Osteocyte (in vitro differentiated cells): ENCODE results near the gene DAAM1. TPM values are rescaled to one million over a fixed set of nuclear protein-coding genes. Genes with fewer than 3 reads are reported as not detected.

Experiments used
- DNase-seq: peaks from one replicate; pipeline ENCODE4 v3.0.0; 2021; ENCODE audit warnings: mixed read lengths; ENCODE audit not compliant: unreplicated experiment; ENCODE audit errors: extremely low spot score
- H3K27ac Mint-ChIP-seq: one replicate; pipeline ENCODE4 v1.8.0; 2021; ENCODE audit warnings: mild to moderate bottlenecking, mixed read lengths; ENCODE audit not compliant: unreplicated experiment
- H3K27me3 Mint-ChIP-seq: one replicate; pipeline ENCODE4 v1.8.0; 2021; ENCODE audit warnings: mixed read lengths; ENCODE audit not compliant: unreplicated experiment
- H3K36me3 Mint-ChIP-seq: one replicate; pipeline ENCODE4 v1.8.0; 2021; ENCODE audit warnings: mixed read lengths; ENCODE audit not compliant: unreplicated experiment
- H3K4me1 Mint-ChIP-seq: one replicate; pipeline ENCODE4 v1.8.0; 2021; ENCODE audit warnings: mixed read lengths; ENCODE audit not compliant: unreplicated experiment
- H3K4me3 Mint-ChIP-seq: one replicate; pipeline ENCODE4 v1.8.0; 2021; ENCODE audit warnings: mild to moderate bottlenecking, moderate library complexity, mixed read lengths; ENCODE audit not compliant: unreplicated experiment
- H3K9me3 Mint-ChIP-seq: one replicate; pipeline ENCODE4 v1.8.0; 2021; ENCODE audit warnings: mixed read lengths; ENCODE audit not compliant: unreplicated experiment
- total RNA-seq: library from RNA; stranded (reverse); gene quantifications from 2 replicates; pipeline ENCODE4 v1.2.1, GENCODE V29; 2021
- TF ChIP-seq, protein P1 (sequence below): fragments of 200-600 bp; sonication (generic); IDR thresholded peaks from 2 replicates; pipeline ENCODE4 v1.5.0; 2021; ENCODE audit warnings: antibody characterized with exemption, mild to moderate bottlenecking, moderate library complexity

DAAM1 gene
- total RNA-seq, 1 donor from 2014 or later, result 22.8 TPM

DNA sequence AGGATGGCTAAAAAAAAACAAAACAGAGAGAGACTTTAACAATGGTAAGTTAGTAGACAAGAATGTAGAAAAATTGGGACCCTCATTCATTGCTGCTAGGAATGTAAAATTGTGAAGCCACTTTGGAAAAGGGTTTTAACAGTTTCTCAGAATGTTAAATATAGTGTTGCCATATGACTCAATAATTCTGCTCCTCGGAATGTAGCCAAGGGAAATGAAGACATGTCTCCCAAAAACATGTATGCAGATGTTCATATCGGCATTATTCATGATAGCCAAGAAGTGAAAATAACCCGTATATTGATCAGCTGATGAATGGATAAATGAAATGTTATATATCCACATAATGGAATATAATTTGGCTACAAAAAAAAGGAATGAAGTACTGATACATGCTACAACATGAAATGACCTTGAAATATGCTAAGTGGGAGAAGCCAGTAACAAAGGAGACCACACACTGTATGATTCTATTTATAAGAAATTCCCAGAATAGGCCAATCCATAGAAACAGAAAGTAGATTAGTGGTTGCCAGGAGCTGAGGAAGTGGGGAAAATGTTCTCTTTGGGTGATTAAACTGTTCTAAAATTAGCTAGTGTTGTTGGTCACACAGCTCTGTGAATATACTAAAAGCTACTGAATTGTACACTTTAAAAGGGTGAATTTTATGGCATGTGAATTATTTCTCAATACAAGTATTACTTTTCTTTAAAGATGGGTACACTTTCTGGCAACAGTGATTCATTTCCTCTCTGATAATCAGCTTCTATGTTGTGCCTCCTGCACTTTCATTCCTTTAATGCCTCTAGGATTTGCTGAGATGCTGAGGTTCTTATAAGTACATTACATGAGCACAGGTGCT lies 132.5 kb downstream of the DAAM1 start:
- H3K27me3 Mint-ChIP-seq, result no peaks in the 10 kb centered on the region
- no peak for DNase-seq
- peak overlapping the region; percentile 83 for H3K27ac Mint-ChIP-seq
- peaks cover 6% of the 10 kb centered on the region for H3K36me3 Mint-ChIP-seq
- no peaks in the 10 kb centered on the region for H3K9me3 Mint-ChIP-seq
- H3K4me1 Mint-ChIP-seq, result peaks cover 17% of the 10 kb centered on the region
- H3K4me3 Mint-ChIP-seq, result no peak overlapping the region
- TF ChIP-seq, protein P1, sequence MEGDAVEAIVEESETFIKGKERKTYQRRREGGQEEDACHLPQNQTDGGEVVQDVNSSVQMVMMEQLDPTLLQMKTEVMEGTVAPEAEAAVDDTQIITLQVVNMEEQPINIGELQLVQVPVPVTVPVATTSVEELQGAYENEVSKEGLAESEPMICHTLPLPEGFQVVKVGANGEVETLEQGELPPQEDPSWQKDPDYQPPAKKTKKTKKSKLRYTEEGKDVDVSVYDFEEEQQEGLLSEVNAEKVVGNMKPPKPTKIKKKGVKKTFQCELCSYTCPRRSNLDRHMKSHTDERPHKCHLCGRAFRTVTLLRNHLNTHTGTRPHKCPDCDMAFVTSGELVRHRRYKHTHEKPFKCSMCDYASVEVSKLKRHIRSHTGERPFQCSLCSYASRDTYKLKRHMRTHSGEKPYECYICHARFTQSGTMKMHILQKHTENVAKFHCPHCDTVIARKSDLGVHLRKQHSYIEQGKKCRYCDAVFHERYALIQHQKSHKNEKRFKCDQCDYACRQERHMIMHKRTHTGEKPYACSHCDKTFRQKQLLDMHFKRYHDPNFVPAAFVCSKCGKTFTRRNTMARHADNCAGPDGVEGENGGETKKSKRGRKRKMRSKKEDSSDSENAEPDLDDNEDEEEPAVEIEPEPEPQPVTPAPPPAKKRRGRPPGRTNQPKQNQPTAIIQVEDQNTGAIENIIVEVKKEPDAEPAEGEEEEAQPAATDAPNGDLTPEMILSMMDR, result no peak

DNA sequence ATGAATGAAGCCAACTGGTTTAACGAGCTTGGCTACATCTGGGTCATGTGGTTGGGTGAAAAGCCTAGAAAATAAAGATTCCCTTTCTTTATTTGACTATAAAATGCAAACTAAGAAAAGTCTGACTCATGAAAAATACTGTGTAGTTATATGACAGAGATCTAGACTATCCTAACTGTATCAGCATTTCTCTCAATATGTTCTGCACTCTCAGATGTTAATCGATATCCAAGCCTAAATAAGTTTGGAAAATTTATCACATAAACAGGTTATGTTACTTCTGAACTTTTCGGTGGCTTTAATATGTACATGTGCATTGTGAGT lies 133.1 kb downstream of the DAAM1 start:
- TF ChIP-seq, protein P1, result no peak
- peaks cover 17% of the 10 kb centered on the region for H3K4me1 Mint-ChIP-seq
- H3K4me3 Mint-ChIP-seq, result no peak overlapping the region
- H3K27ac Mint-ChIP-seq, result peak overlapping the region; percentile 83
- H3K9me3 Mint-ChIP-seq, result no peaks in the 10 kb centered on the region
- peaks cover 10% of the 10 kb centered on the region for H3K36me3 Mint-ChIP-seq
- no peaks in the 10 kb centered on the region for H3K27me3 Mint-ChIP-seq
- no peak for DNase-seq

DNA sequence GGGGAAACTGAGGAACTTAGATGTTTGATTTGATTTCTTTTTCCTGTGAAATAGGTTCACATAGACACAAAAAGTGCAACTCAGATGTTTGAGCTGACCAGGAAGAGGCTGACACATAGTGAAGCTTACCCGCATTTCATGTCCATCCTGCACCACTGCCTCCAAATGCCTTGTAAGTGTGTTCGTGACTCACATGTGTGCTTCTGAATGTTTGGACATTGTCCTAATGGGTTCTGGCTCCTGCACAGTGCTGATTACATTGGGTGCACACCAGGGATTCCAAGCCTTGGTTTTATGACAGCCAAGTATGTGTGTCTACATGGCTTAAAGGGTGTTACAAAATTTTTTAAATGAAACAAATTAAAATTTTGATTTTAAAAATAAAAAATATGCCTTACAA lies 137.4 kb downstream of the DAAM1 start:
- Mint-ChIP-seq H3K36me3 (peaks cover 22% of the 10 kb centered on the region), H3K9me3 (no peaks in the 10 kb centered on the region), H3K27ac (no peak overlapping the region), H3K27me3 (no peaks in the 10 kb centered on the region), H3K4me1 (peaks cover 10% of the 10 kb centered on the region), H3K4me3 (no peak overlapping the region)
- no peak for DNase-seq
- TF ChIP-seq, protein P1, result no peak

DNA sequence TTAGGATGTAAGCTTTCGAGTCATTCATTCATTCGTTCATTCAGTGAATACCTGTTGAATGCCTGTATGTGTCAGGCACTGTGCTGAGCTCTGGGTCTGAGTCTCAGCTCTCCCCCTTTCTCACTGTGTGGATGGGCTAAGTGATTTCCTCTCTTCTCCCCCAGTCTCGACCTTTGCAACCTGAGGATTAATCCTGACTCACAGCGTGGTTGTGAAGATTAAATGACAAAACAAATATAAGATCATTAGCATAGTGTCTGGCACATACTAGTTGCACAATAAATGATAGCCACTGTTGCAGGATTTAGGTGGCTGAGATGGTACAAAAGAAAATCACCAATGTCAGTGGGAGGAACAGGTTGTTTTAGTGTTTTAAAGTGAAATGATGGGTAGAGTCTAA lies 140.0 kb downstream of the DAAM1 start:
- H3K4me3 Mint-ChIP-seq, result no peak overlapping the region
- H3K4me1 Mint-ChIP-seq, result peaks cover 12% of the 10 kb centered on the region
- no peak overlapping the region for H3K27ac Mint-ChIP-seq
- no peak for DNase-seq
- TF ChIP-seq, protein P1, result no peak
- no peaks in the 10 kb centered on the region for H3K27me3 Mint-ChIP-seq
- H3K9me3 Mint-ChIP-seq, result no peaks in the 10 kb centered on the region
- H3K36me3 Mint-ChIP-seq, result peaks cover 20% of the 10 kb centered on the region

DNA sequence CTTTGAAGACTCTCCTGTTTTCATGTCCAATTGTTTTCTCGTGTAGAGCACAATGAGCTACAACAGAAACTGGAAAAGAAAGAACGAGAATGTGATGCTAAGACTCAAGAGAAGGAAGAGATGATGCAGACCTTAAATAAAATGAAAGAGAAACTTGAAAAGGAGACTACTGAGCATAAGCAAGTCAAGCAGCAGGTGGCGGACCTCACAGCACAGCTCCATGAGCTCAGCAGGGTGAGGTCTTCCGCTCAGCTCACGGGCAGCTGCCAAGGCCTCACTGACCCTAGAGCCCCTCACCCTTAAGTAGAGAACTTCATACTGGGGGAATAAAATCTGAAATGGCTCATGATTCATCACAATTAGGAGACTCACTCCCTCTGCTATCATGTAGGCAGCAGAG lies 142.0 kb downstream of the DAAM1 start:
- H3K4me3 Mint-ChIP-seq, result no peak overlapping the region
- H3K27ac Mint-ChIP-seq, result no peak overlapping the region
- no peaks in the 10 kb centered on the region for H3K27me3 Mint-ChIP-seq
- TF ChIP-seq, protein P1, result no peak
- H3K36me3 Mint-ChIP-seq, result peaks cover 22% of the 10 kb centered on the region
- no peak for DNase-seq
- peaks cover 15% of the 10 kb centered on the region for H3K4me1 Mint-ChIP-seq
- H3K9me3 Mint-ChIP-seq, result no peaks in the 10 kb centered on the region
